ENCODE results near the gene PTPRD.

GRCh38 chr9:8879284-8879683 is 1733.5 kb downstream of the PTPRD start:
- no peak for TF ChIP-seq CTCF (conservative IDR thresholded peaks at IDR 0.05; ENCODE audit: low read length)
- TF ChIP-seq EZH2phosphoT487 (IDR thresholded peaks at IDR 0.05; ENCODE audit: borderline replicate concordance): no peak

All from Loucy (cell line).